Measurements from ENCODE around the gene EIF2S3.
"Not testable (repeated sequence)": the region's sequence is repeated elsewhere in the genome, so short reads cannot be mapped to it uniquely, and the experiment has no call there.

EIF2S3 gene

GRCh38 chrX:24054182-24055042 is at the start of gene EIF2S3:
Gene EIF2S3 (plus strand): TSS chrX:24054956. CDS start chrX:24054969, 13 bp downstream.
- peak; percentile 96 for DNase-seq

- no peak for DNase-seq
Observed at GRCh38 chrX:24005028-24005427, 49.7 kb upstream of the EIF2S3 start.

DNA sequence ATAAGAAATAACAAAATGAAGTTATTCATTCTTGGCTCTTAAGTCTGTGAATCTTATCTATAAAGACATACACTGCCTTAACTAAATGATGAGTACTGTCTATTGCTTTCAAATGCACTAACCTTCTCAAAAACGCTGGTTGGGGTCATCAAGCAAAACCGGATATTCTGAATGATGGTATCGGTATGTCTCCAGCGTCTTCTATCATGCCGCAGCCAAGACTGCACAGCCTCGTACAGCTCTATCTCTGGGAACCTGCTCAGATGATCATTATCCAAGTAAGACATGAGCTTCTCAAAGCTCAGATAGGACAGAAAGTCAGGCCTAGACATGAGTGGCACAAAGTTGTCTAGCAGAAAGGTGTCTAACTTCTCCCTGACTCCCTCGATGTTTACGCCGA is 48.9 kb upstream of the EIF2S3 start:
- no peak for DNase-seq

DNA sequence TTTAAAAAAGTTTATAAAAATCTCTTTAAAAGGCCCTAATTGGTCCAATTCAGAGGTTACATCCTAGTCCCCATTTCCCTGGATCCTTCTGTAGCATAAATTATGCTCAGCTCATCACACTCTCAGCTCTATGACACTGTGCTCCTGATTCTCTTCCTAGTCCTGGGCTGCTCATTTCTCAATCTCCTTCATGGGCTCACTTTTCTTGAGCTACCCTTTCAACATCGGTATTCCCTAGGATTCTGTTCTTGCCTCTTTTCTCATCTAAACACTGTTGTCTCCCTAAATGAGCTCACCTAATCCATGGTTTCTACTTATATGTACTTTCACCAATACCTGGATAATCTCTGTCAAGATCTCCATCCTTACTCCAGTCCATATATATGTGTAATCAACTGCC is 42.5 kb upstream of the EIF2S3 start:
- DNase-seq: no peak

DNA sequence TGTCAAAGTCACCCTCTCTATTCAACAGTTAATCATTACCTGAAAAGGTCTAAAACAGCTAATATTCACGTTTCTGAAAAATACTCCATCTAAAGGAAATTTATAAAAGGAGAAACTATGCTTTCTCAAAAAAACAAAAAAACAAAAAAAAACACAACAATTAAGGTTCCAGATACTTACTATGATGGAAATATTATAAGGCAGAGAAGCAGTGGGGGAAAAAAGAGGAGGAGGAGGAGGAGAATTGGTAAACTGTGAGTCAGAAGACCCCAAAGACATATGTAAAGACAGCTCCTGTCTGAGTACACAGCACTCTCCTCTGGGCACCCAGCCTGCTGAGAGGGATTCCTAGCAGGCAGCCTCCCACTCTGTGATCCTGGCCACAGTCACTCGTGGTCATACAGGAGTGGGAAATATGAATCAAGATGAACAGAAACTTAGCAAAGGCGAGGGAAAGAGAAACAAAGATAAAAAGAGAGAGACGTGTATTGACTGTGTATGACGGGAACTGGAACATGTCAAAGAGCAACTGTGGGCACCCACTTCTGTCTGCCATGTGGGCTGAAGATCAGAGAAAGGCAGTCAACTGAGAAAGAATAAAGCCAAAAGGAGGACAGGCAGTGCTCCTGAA is 40.3 kb upstream of the EIF2S3 start:
- DNase-seq: peak; percentile 48

DNA sequence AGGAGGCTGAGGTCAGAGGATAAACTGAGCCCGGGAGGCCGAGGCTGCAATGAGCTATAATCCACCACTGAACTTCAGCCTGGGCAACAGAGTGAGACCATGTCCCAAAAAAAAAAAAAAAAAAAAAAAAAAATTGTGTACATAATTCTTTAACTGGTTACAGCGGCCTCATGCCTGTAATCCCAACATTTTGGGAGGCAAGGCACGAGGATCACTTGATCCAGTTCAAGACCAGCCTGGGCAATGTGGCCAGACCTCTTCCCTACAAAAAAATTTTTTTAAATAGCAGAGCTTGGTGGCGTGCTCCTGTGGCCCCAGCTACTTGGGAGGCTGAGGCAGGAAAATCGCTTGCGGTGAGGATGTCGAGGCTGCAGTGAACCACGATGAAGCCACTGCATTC is 37.1 kb upstream of the EIF2S3 start:
- no peak for DNase-seq

- DNase-seq: no peak
Observed at GRCh38 chrX:24018809-24019208, 35.9 kb upstream of the EIF2S3 start.

DNA sequence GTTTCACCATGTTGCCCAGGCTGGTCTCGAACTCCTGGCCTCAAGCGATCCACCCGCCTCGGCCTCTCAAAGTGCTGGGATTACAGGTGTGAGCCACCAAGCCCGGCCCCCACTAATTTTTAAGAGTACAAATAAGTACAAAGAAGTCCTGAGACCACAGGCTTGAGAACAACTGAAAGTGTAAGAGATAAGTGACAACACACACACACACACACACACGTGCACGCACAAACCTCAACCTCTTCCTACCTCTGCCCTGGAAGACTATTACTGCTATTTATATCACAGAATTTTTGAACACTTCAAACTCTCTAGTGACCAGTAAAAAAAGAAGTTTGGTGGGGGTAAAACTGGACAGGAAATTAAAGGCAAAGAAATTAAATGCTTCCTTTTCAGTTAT is 35.3 kb upstream of the EIF2S3 start:
- DNase-seq: no peak

- DNase-seq: no peak
Observed at GRCh38 chrX:24020306-24020876, 34.4 kb upstream of the EIF2S3 start.

GRCh38 chrX:24023544-24023943 is 31.2 kb upstream of the EIF2S3 start:
- DNase-seq: no peak

GRCh38 chrX:24023972-24024669 is 30.6 kb upstream of the EIF2S3 start:
- no peak for DNase-seq

- peak; percentile 91 for DNase-seq
Observed at GRCh38 chrX:24024819-24025740, 29.7 kb upstream of the EIF2S3 start.

- peak; percentile 35 for DNase-seq
Observed at GRCh38 chrX:24025741-24026403, 28.9 kb upstream of the EIF2S3 start.

DNA sequence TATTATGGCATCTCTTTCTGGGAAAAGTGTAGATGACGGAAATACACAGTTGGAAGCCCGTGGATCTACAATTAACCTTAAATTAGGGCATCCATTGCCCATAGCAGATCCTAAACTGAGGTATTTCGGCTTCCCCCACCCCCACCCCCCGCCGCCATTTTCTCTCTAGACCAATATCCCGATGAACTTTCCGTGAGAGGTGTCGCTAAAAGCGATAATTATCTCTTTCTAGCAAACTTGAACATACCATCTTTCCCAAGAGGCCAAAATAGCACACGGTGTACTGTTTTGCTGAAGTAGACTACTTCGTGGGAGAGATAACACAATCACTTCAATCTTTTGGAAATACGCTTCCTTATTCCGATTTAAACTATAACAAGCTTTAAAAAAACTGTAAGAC is 28.3 kb upstream of the EIF2S3 start:
- DNase-seq: no peak

DNA sequence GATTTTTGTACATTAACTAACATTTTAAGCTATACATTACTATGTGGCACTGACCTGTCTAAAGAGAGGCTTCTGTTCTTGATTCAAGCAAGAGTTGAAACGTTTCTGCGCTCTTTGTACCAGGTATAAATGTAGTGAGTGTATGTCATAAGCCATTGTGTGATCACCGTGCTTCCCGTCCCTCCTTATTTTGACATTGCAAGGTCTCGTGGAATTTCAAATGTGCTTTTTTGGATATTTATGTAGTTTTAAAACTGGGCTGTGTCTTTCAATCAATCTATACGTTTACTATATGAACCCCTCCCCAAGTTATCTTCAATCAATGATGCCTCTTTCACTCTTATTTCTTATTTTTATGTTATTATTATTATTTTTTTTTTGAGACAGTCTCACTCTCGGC is 27.7 kb upstream of the EIF2S3 start, which contains the start of gene KLHL15:
Gene KLHL15, minus strand, starts transcription at position 101 of the 400 bp plus-strand sequence. CDS start 20,493 bp downstream, outside the sequence.
- DNase-seq: no peak

- DNase-seq: no peak
Observed at GRCh38 chrX:24027985-24028384, 26.8 kb upstream of the EIF2S3 start.

- no peak for DNase-seq
Observed at GRCh38 chrX:24030597-24030996, 24.2 kb upstream of the EIF2S3 start.

DNA sequence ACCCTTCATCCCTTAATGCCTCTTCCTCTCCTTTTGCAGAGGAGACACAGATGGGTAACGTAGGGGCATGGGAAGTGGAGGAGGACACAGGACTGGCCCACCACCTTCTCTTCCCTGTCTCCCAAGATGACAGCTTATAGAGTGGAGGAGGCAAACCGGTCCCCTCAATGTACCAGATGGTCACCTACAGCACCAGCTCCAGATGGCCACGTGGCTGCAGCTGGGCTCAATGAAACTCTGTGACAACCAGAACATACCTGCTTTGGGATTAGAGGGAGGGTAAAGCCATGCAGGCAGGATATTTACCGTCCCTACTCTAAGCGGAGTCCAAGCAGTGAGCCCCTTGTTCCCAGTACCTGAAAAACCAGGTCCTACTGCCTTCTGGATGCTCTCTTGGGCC is 20.3 kb upstream of the EIF2S3 start:
- no peak for DNase-seq

GRCh38 chrX:24037729-24038128 is 17.0 kb upstream of the EIF2S3 start:
- DNase-seq: no peak

GRCh38 chrX:24046060-24046459 is 8.7 kb upstream of the EIF2S3 start:
- not testable (repeated sequence) for DNase-seq

GRCh38 chrX:24049643-24050042 is 5.1 kb upstream of the EIF2S3 start:
- not testable (repeated sequence) for DNase-seq
